HepG2 (cell line): Measurements from ENCODE around the gene TESPA1. TPM values are rescaled to one million over a fixed set of nuclear protein-coding genes. Genes with fewer than 3 reads are reported as not detected.

Source experiments
- ATAC-seq: fragments of 200-7000 bp; cut with Tn5 transposase; 3 replicates; pipeline ENCODE4 v1.9.1; 2020; ENCODE audit warnings: mild to moderate bottlenecking, moderate library complexity
- BruUV-seq: library from RNA; stranded (reverse); fragments of 400-500 nt; replicated peaks from 2 replicates; lab custom pipeline; 2021; lab: Mats Ljungman, UMichigan
- CTCF ChIA-PET: fragments of 300-600 bp; formaldehyde crosslinking; extraction: SDS; loops from one replicate; lab custom pipeline; 2021; ENCODE audit warnings: low total read pairs, inconsistent platforms, low intra/inter-chr PET ratio; lab: Yijun Ruan, JAX
- POLR2A ChIA-PET: fragments of 350-600 bp; sonication (Branson Sonifier 250); formaldehyde crosslinking; loops from one replicate; lab custom pipeline; 2020; ENCODE audit warnings: antibody characterized with exemption, inconsistent platforms; lab: Yijun Ruan, JAX
- DNase-seq: peaks from one replicate; pipeline ENCODE4 v3.0.0-alpha.2; 2015; ENCODE audit warnings: low spot score
- FAIRE-seq: peaks from 3 replicates; lab custom pipeline; 2011; peaks lifted over from hg19 to GRCh38; lab: Jason Lieb, UNC
- H2AFZ ChIP-seq: one replicate; pipeline ENCODE4 v1.6.1; 2011; ENCODE audit warnings: low read length, inconsistent platforms
- H3K27ac ChIP-seq: fragments of 300-600 bp; 3 replicates; pipeline ENCODE4 v1.8.0; 2011; ENCODE audit warnings: mixed run types, mild to moderate bottlenecking, mixed read lengths, low read length, inconsistent platforms; ENCODE audit not compliant: insufficient read depth; ENCODE audit errors: extremely low read length
- H3K27me3 ChIP-seq, 2 experiments: fragments of 200-600 bp in 1 of 2; 2 replicates in 1 of 2; 3 replicates in 1 of 2; pipeline versions ENCODE4 v1.6.0 to v1.8.0; 2011; ENCODE audit warnings: low read length in 2 of 2, mild to moderate bottlenecking in 2 of 2, moderate library complexity in 2 of 2, inconsistent platforms in 1 of 2; ENCODE audit not compliant: insufficient read depth in 2 of 2, control insufficient read depth in 1 of 2
- H3K36me3 ChIP-seq, 2 experiments: fragments of 200-600 bp in 1 of 2; replicated peaks in 1 of 2; 2 replicates in 1 of 2; 3 replicates in 1 of 2; pipeline versions ENCODE4 v1.5.1 to v1.8.0; 2011; ENCODE audit warnings: low read length in 2 of 2, inconsistent platforms in 1 of 2; ENCODE audit not compliant: insufficient read depth in 2 of 2, control insufficient read depth in 1 of 2
- H3K4me1 ChIP-seq: 2 replicates; pipeline ENCODE4 v1.5.1; 2012; ENCODE audit warnings: low read length, inconsistent platforms; ENCODE audit not compliant: insufficient read depth
- H3K4me2 ChIP-seq: 2 replicates; pipeline ENCODE4 v1.6.0; 2011; ENCODE audit warnings: low read depth, low read length, inconsistent platforms
- H3K4me3 ChIP-seq, 3 experiments: fragments of 200-600 bp in 1 of 3; sonication (generic), shearing (Covaris generic) in 1 of 3; replicated peaks in 1 of 3; 2 replicates each; pipeline ENCODE4 v1.5.1; 2011 to 2016; ENCODE audit warnings: low read length in 3 of 3, inconsistent platforms in 2 of 3, low read depth in 2 of 3, mild to moderate bottlenecking in 2 of 3, control low read depth in 1 of 3, mixed read lengths in 1 of 3; ENCODE audit not compliant: insufficient read depth in 1 of 3
- H3K79me2 ChIP-seq: one replicate; pipeline ENCODE4 v1.6.1; 2011; ENCODE audit warnings: low read length, inconsistent platforms; ENCODE audit not compliant: insufficient read depth
- H3K9ac ChIP-seq: 2 replicates; pipeline ENCODE4 v1.6.0; 2011; ENCODE audit warnings: mild to moderate bottlenecking, low read depth, low read length, inconsistent platforms; ENCODE audit not compliant: insufficient read depth
- H3K9me3 ChIP-seq: 2 replicates; pipeline ENCODE4 v1.5.1; 2012; ENCODE audit warnings: mild to moderate bottlenecking, low read length
- H4K20me1 ChIP-seq: 2 replicates; pipeline ENCODE4 v1.6.0; 2011; ENCODE audit warnings: inconsistent platforms, mild to moderate bottlenecking, low read length, moderate library complexity; ENCODE audit not compliant: insufficient read depth
- AGO2 ChIP-seq: fragments of 200-400 bp; formaldehyde crosslinking; optimal IDR thresholded peaks from 2 replicates; pipeline ENCODE3; 2017; ENCODE audit warnings: mild to moderate bottlenecking, low read depth, low read length, moderate library complexity
- ASH2L ChIP-seq: fragments of 300-600, 200-600 bp; sonication (generic); IDR thresholded peaks from 2 replicates; pipeline ENCODE4 v1.7.0; 2017; ENCODE audit warnings: low read depth, mild to moderate bottlenecking, moderate library complexity, mixed read lengths, low read length; ENCODE audit not compliant: insufficient read length
- CBFB ChIP-seq: sonication (generic); formaldehyde crosslinking; IDR thresholded peaks from 2 replicates; pipeline ENCODE4 v1.4.0; 2020; ENCODE audit warnings: missing genetic modification reagents
- CCAR2 ChIP-seq: fragments of 200-400 bp; formaldehyde crosslinking; optimal IDR thresholded peaks from 2 replicates; pipeline ENCODE3; 2018; ENCODE audit warnings: low read depth, mild to moderate bottlenecking, low read length, moderate library complexity
- CREBL2 ChIP-seq: sonication (generic); formaldehyde crosslinking; IDR thresholded peaks from 2 replicates; pipeline ENCODE4 v1.8.1; 2023; ENCODE audit warnings: missing genetic modification reagents, mild to moderate bottlenecking, borderline replicate concordance
- ELF1 ChIP-seq: sonication (generic); formaldehyde crosslinking; IDR thresholded peaks from 2 replicates; pipeline ENCODE4 v1.4.0; 2020; ENCODE audit warnings: missing genetic modification reagents
- KMT2A ChIP-seq: sonication (generic); formaldehyde crosslinking; IDR thresholded peaks from 2 replicates; pipeline ENCODE4 v1.4.0; 2020; ENCODE audit warnings: missing genetic modification reagents
- MIXL1 ChIP-seq: IDR thresholded peaks from 2 replicates; pipeline ENCODE4 v1.6.1; 2016
- NR2F1 ChIP-seq, 2 experiments: fragments of 450-650 bp in 1 of 2; formaldehyde crosslinking in 1 of 2; IDR thresholded peaks; 2 replicates each; pipeline versions ENCODE4 v1.5.0 to v1.6.1; 2016 to 2020; ENCODE audit warnings: mild to moderate bottlenecking in 1 of 2, missing compliant biosample characterization in 1 of 2, missing genetic modification reagents in 1 of 2, moderate library complexity in 1 of 2
- PHF21A ChIP-seq: sonication (generic); formaldehyde crosslinking; IDR thresholded peaks from 2 replicates; pipeline ENCODE4 v1.5.0; 2020; ENCODE audit warnings: mild to moderate bottlenecking, missing genetic modification reagents
- TFDP1 ChIP-seq: IDR thresholded peaks from 2 replicates; pipeline ENCODE4 v1.6.1; 2016; ENCODE audit warnings: missing compliant biosample characterization, missing genetic modification reagents, borderline replicate concordance
- THAP11 ChIP-seq: IDR thresholded peaks from 2 replicates; pipeline ENCODE4 v1.6.1; 2016; ENCODE audit warnings: missing biosample characterization, missing genetic modification reagents
- ZHX1 ChIP-seq: sonication (generic); formaldehyde crosslinking; IDR thresholded peaks from 2 replicates; pipeline ENCODE4 v1.8.1; 2022; ENCODE audit warnings: low read depth, mild to moderate bottlenecking, missing genetic modification reagents
- ZNF124 ChIP-seq: sonication (generic); formaldehyde crosslinking; IDR thresholded peaks from 2 replicates; pipeline ENCODE4 v1.4.0; 2020; ENCODE audit warnings: missing genetic modification reagents
- ZNF576 ChIP-seq: sonication (generic); formaldehyde crosslinking; IDR thresholded peaks from 2 replicates; pipeline ENCODE4 v1.4.0; 2020; ENCODE audit warnings: mild to moderate bottlenecking, missing genetic modification reagents
- ZSCAN29 ChIP-seq: sonication (generic); formaldehyde crosslinking; conservative IDR thresholded peaks from 2 replicates; pipeline ENCODE4 v1.4.0; 2020; ENCODE audit warnings: mild to moderate bottlenecking, missing genetic modification reagents
- ZXDC ChIP-seq: sonication (generic); formaldehyde crosslinking; IDR thresholded peaks from 2 replicates; pipeline ENCODE4 v1.5.0; 2020; ENCODE audit warnings: mild to moderate bottlenecking, missing genetic modification reagents
- WGBS: methylation state at CpG from one replicate; pipeline ENCODE4 v1.1.6; 2017; ENCODE audit warnings: low lambda C conversion rate; 5-methylcytosine and 5-hydroxymethylcytosine counted together
- in situ Hi-C: cut with HindIII; loops from 2 replicates; pipeline ENCODE4 v1.10.0; 2017; ENCODE audit warnings: low pct_unique_long_range_greater_than_20kb; ENCODE audit not compliant: extremely low pct_ligation_motif_present
- intact Hi-C: fragments of 100-400 bp; cut with micrococcal nuclease; formaldehyde crosslinking; loops from one replicate; pipeline ENCODE4 v1.10.0; 2022; ENCODE audit not compliant: unreplicated experiment
- polyA plus RNA-seq, 8 experiments: library from polyadenylated mRNA; depleted of rRNA in 3 of 8; stranded (reverse) in 7 of 8; unstranded in 1 of 8; fragments of >200 nt; fragmentation: Illumina TruSeq in 4 of 8; extraction: Trizol in 4 of 8; gene quantifications; 2 replicates each; pipeline versions ENCODE4 v1.2.1 to v1.2.3, GENCODE V29; 2011 to 2016; ENCODE audit warnings: low read depth in 4 of 8, missing spikeins in 1 of 8, mixed read lengths in 1 of 8; ENCODE audit not compliant: insufficient read depth in 1 of 8
- total RNA-seq, 5 experiments: library from RNA; depleted of rRNA; stranded (reverse); fragments of >200 nt; fragmentation: Illumina TruSeq; extraction: Trizol; gene quantifications; 2 replicates each; pipeline ENCODE4 v1.2.3, GENCODE V29; 2016; ENCODE audit warnings: low read depth in 1 of 5

Gene TESPA1
- total and polyA plus RNA-seq, 2 of the 13 experiments (the other 11 are each of a cell fraction or from before 2014, with no cell fraction given): not detected

GRCh38 chr12:54924972-54925707 lies 59.4 kb downstream of the TESPA1 start:
- CTCF ChIA-PET: no interaction called here
- TF ChIP-seq CCAR2 (no peak), ELF1 (no peak), CBFB (CRISPR knock-in tag) (no peak), AGO2 (no peak), ZSCAN29 (no peak), ZNF576 (CRISPR knock-in tag) (no peak), MIXL1 (no peak), ASH2L (no peak), ZXDC (CRISPR knock-in tag) (no peak), TFDP1 (no peak), KMT2A (CRISPR knock-in tag) (no peak), THAP11 (no peak), PHF21A (CRISPR knock-in tag) (no peak), ZHX1 (CRISPR knock-in tag) (no peak), ZNF124 (CRISPR knock-in tag) (no peak), NR2F1 (CRISPR knock-in tag; IDR thresholded peaks at IDR 0.05) (no peak), CREBL2 (CRISPR knock-in tag) (no peak)

More at GRCh38 chr12:54924972-54925707, 59.4 kb downstream of the TESPA1 start:
- Histone ChIP-seq H3K4me3 (no peak overlapping the region), H2AFZ (no peak overlapping the region), H3K9ac (no peak overlapping the region), H3K9me3 (peaks cover 9% of the 10 kb centered on the region), H3K4me1 (no peaks in the 10 kb centered on the region), H3K36me3 (no peaks in the 10 kb centered on the region), H3K79me2 (no peaks in the 10 kb centered on the region), H3K27me3 (no peaks in the 10 kb centered on the region), H3K27ac (no peak overlapping the region), H4K20me1 (no peaks in the 10 kb centered on the region), H3K4me2 (no peak overlapping the region)
- 2% methylated on average over 8 of the region's 8 CpGs for WGBS
- in situ Hi-C loops: no loop called here
- FAIRE-seq (no peak), ATAC-seq (no peak), DNase-seq (no peak)
- no TSS peak for BruUV-seq
- POLR2A ChIA-PET: no interaction called here
- intact Hi-C loops: no loop called here
